OCI-LY1 (cell line): ENCODE measurements around the gene BABAM2.

Experiments
- H2AFZ ChIP-seq: fragments of 200-600 bp; sonication (generic), shearing (Covaris generic); 2 replicates; pipeline ENCODE4 v1.6.0; 2014; ENCODE audit warnings: antibody characterized with exemption, mild to moderate bottlenecking, low read length
- H3F3A ChIP-seq: fragments of 200-600 bp; sonication (generic), shearing (Covaris generic); 2 replicates; pipeline ENCODE4 v1.6.0; 2014; ENCODE audit warnings: mild to moderate bottlenecking, antibody characterized with exemption, low read length, moderate library complexity; ENCODE audit not compliant: insufficient read depth
- H3K27ac ChIP-seq: fragments of 200-600 bp; sonication (generic); 2 replicates; pipeline ENCODE4 v1.5.1; 2014; ENCODE audit warnings: low read length, mixed run types, mild to moderate bottlenecking, low read depth; ENCODE audit not compliant: poor library complexity, severe bottlenecking
- H3K27me3 ChIP-seq: fragments of 200-600 bp; sonication (generic); 2 replicates; pipeline ENCODE4 v1.6.0; 2014; ENCODE audit warnings: antibody characterized with exemption, mild to moderate bottlenecking, low read length, moderate library complexity; ENCODE audit not compliant: insufficient read depth
- H3K36me3 ChIP-seq: fragments of 200-600 bp; sonication (generic); 2 replicates; pipeline ENCODE4 v1.6.1; 2014; ENCODE audit warnings: mild to moderate bottlenecking, antibody characterized with exemption, low read length, moderate library complexity, mixed read lengths; ENCODE audit not compliant: insufficient read depth
- H3K4me1 ChIP-seq: fragments of 200-600 bp; sonication (generic); 2 replicates; pipeline ENCODE4 v1.5.1; 2014; ENCODE audit warnings: mild to moderate bottlenecking, low read length, moderate library complexity; ENCODE audit not compliant: insufficient read depth, severe bottlenecking
- H3K4me2 ChIP-seq: fragments of 200-600 bp; sonication (generic), shearing (Covaris generic); 2 replicates; pipeline ENCODE4 v1.6.1; 2014; ENCODE audit warnings: low read length
- H3K4me3 ChIP-seq: fragments of 200-600 bp; sonication (generic); 2 replicates; pipeline ENCODE4 v1.5.1; 2014; ENCODE audit warnings: low read length, low read depth, mild to moderate bottlenecking, mixed read lengths; ENCODE audit not compliant: poor library complexity, severe bottlenecking
- H3K79me2 ChIP-seq: fragments of 200-600 bp; shearing (Covaris generic); 2 replicates; pipeline ENCODE4 v1.6.1; 2016; ENCODE audit warnings: mixed run types, low read length, mixed read lengths; ENCODE audit not compliant: insufficient read depth
- H3K9ac ChIP-seq: fragments of 200-600 bp; sonication (generic), shearing (Covaris generic); 2 replicates; pipeline ENCODE4 v1.6.1; 2014; ENCODE audit warnings: mild to moderate bottlenecking, low read length, mixed read lengths
- H3K9me2 ChIP-seq: fragments of 200-600 bp; sonication (generic), shearing (Covaris generic); 2 replicates; pipeline ENCODE4 v1.6.1; 2014; ENCODE audit warnings: low read depth, mild to moderate bottlenecking, low read length, mixed read lengths
- H3K9me3 ChIP-seq: fragments of 200-600 bp; shearing (Covaris generic); 2 replicates; pipeline ENCODE4 v1.6.1; 2014; ENCODE audit warnings: low read length, mixed read lengths
- H4K20me1 ChIP-seq: fragments of 200-600 bp; sonication (generic), shearing (Covaris generic); 2 replicates; pipeline ENCODE4 v1.6.0; 2016; ENCODE audit warnings: mild to moderate bottlenecking, low read length; ENCODE audit not compliant: insufficient read depth
- CTCF ChIP-seq: fragments of 200-600 bp; sonication (generic), shearing (Covaris generic); IDR thresholded peaks from 2 replicates; pipeline ENCODE4 v1.5.1; 2017; ENCODE audit warnings: mild to moderate bottlenecking, antibody characterized with exemption, low read length, moderate library complexity, mixed read lengths
- EZH2 ChIP-seq: fragments of 200-600 bp; sonication (generic), shearing (Covaris generic); IDR thresholded peaks from 2 replicates; pipeline ENCODE4 v1.8.0; 2017; ENCODE audit warnings: borderline replicate concordance, mixed run types, mild to moderate bottlenecking, antibody characterized with exemption, low read length, moderate library complexity, mixed read lengths

BABAM2 gene

GRCh38 chr2:28193630-28194403 is 303.3 kb downstream of the BABAM2 start:
- TF ChIP-seq CTCF (no peak), EZH2 (no peak)
- no peaks in the 10 kb centered on the region for H3K9me3 ChIP-seq
- no peak overlapping the region for H3K4me3 ChIP-seq
- no peak overlapping the region for H3K4me2 ChIP-seq
- H2AFZ ChIP-seq, result no peak overlapping the region
- no peaks in the 10 kb centered on the region for H3K9me2 ChIP-seq
- no peaks in the 10 kb centered on the region for H4K20me1 ChIP-seq
- no peak overlapping the region for H3K27ac ChIP-seq
- no peak overlapping the region for H3K9ac ChIP-seq
- no peaks in the 10 kb centered on the region for H3K36me3 ChIP-seq
- H3K4me1 ChIP-seq, result no peaks in the 10 kb centered on the region
- no peaks in the 10 kb centered on the region for H3K27me3 ChIP-seq
- no peaks in the 10 kb centered on the region for H3K79me2 ChIP-seq
- H3F3A ChIP-seq, result no peaks in the 10 kb centered on the region

GRCh38 chr2:28199995-28200679 is 309.6 kb downstream of the BABAM2 start:
- Histone ChIP-seq H3K27me3 (no peaks in the 10 kb centered on the region), H4K20me1 (no peaks in the 10 kb centered on the region), H2AFZ (no peak overlapping the region), H3K4me2 (no peak overlapping the region), H3K36me3 (no peaks in the 10 kb centered on the region), H3K4me3 (no peak overlapping the region), H3F3A (no peaks in the 10 kb centered on the region), H3K9me2 (no peaks in the 10 kb centered on the region), H3K9me3 (no peaks in the 10 kb centered on the region), H3K79me2 (no peaks in the 10 kb centered on the region), H3K9ac (no peak overlapping the region), H3K27ac (no peak overlapping the region), H3K4me1 (no peaks in the 10 kb centered on the region)
- TF ChIP-seq CTCF (no peak), EZH2 (no peak)

DNA sequence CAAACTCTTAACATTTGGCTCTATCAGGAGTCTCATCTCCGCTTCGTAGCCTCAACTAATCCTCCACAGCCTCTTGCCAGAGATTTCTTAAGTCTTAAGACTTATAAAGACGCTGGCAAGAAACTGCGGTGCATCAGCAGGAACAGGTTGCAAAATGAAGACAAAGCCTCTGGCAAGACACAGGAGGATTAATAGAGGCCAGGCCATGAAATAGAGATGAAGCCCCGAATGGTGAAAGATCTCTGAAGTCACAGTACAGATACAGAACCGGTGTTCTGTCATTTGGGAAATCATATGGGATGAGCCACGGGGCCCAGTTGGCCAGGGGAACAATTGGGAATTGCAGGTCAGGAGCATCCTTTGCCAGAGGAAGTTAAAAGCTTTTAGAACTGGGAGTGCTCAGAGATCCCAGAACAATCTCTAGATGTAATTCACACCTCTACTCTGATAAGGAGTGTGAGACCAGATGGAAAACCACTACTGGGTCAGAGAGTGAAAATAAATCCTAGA is 311.2 kb downstream of the BABAM2 start:
- H3F3A ChIP-seq, result no peaks in the 10 kb centered on the region
- H3K9me2 ChIP-seq, result no peaks in the 10 kb centered on the region
- no peak overlapping the region for H3K9ac ChIP-seq
- no peaks in the 10 kb centered on the region for H3K4me1 ChIP-seq
- H3K27ac ChIP-seq, result no peak overlapping the region
- no peaks in the 10 kb centered on the region for H3K36me3 ChIP-seq
- H3K9me3 ChIP-seq, result no peaks in the 10 kb centered on the region
- H3K79me2 ChIP-seq, result no peaks in the 10 kb centered on the region
- no peak overlapping the region for H3K4me3 ChIP-seq
- H3K27me3 ChIP-seq, result no peaks in the 10 kb centered on the region
- TF ChIP-seq CTCF (no peak), EZH2 (no peak)
- no peak overlapping the region for H3K4me2 ChIP-seq
- H2AFZ ChIP-seq, result no peak overlapping the region
- H4K20me1 ChIP-seq, result no peaks in the 10 kb centered on the region
